Suprapubic skin (tissue), 4 donors: ENCODE measurements around the gene ZNF157. TPM values are rescaled to one million over a fixed set of nuclear protein-coding genes. Genes with fewer than 3 reads are reported as not detected.

ENCODE experiments used
- DNase-seq, 2 donors: peaks; one replicate each; pipeline ENCODE4 v3.0.0-alpha.2; 2019; ENCODE audit warnings: low spot score in 2 of 2
- H3K27ac ChIP-seq: fragments of 200-600 bp; sonication (generic); one replicate; pipeline ENCODE4 v1.5.1; 2019
- H3K27me3 ChIP-seq: fragments of 200-600 bp; sonication (generic); one replicate; pipeline ENCODE4 v1.5.1; 2019
- H3K36me3 ChIP-seq: fragments of 200-600 bp; sonication (generic); one replicate; pipeline ENCODE4 v1.5.1; 2019
- H3K4me1 ChIP-seq: fragments of 200-600 bp; sonication (generic); one replicate; pipeline ENCODE4 v1.5.1; 2019
- H3K4me3 ChIP-seq: fragments of 200-600 bp; sonication (generic); one replicate; pipeline ENCODE4 v1.5.1; 2019; ENCODE audit warnings: mild to moderate bottlenecking
- H3K9me3 ChIP-seq: fragments of 200-600 bp; sonication (generic); one replicate; pipeline ENCODE4 v1.5.1; 2019
- CTCF ChIP-seq, 2 donors: fragments of 200-600 bp in 1 of 2; fragments of 450-650 bp in 1 of 2; sonication (generic) in 1 of 2; IDR thresholded peaks; one replicate each; pipeline ENCODE4 v1.5.1; 2016 to 2019; ENCODE audit warnings: antibody characterized with exemption in 2 of 2, mild to moderate bottlenecking in 1 of 2, moderate library complexity in 1 of 2
- EP300 ChIP-seq: sonication (generic); formaldehyde crosslinking; IDR thresholded peaks from one replicate; pipeline ENCODE4 v1.6.1; 2017; ENCODE audit warnings: antibody characterized with exemption
- POLR2A ChIP-seq, 2 donors: fragments of 450-650 bp; IDR thresholded peaks; one replicate each; pipeline ENCODE4 v1.6.1; 2017; ENCODE audit warnings: antibody characterized with exemption in 2 of 2, mild to moderate bottlenecking in 2 of 2, moderate library complexity in 2 of 2
- POLR2AphosphoS5 ChIP-seq, 3 donors: sonication (generic); formaldehyde crosslinking; IDR thresholded peaks; one replicate each; pipeline ENCODE4 v1.6.1; 2017; ENCODE audit warnings: antibody characterized with exemption in 3 of 3
- WGBS: methylation state at CpG from one replicate; pipeline ENCODE4 v1.1.5; 2018; 5-methylcytosine and 5-hydroxymethylcytosine counted together
- total RNA-seq, 4 donors: library from RNA; depleted of rRNA; stranded (reverse); fragments of >200 nt; gene quantifications; one replicate each; pipeline ENCODE4 v1.1.0, GENCODE V29; 2016

ZNF157 gene
- total RNA-seq, 4 donors from 2014 or later = 0.18 to 0.40 TPM; not detected in 2

- no peak for TF ChIP-seq EP300
- TF ChIP-seq POLR2A (IDR thresholded peaks at IDR 0.05) = no peak
- Histone ChIP-seq H3K27ac (no peak overlapping the region), H3K36me3 (no peaks in the 10 kb centered on the region), H3K9me3 (no peaks in the 10 kb centered on the region), H3K27me3 (no peaks in the 10 kb centered on the region), H3K4me1 (no peaks in the 10 kb centered on the region), H3K4me3 (no peak overlapping the region)
- DNase-seq = no peak
- WGBS = 47% methylated on average over 5 of the region's 5 CpGs
Measured at GRCh38 chrX:47420962-47421361, 50.6 kb downstream of the ZNF157 start.

- WGBS = 72% methylated on average over 2 of the region's 2 CpGs
- H3K27ac ChIP-seq = no peak overlapping the region
- TF ChIP-seq POLR2A (IDR thresholded peaks at IDR 0.05) (no peak), POLR2AphosphoS5 (IDR thresholded peaks at IDR 0.05) (no peak), EP300 (no peak), CTCF (IDR thresholded peaks at IDR 0.05) (no peak)
Measured at GRCh38 chrX:47422444-47422843, 52.1 kb downstream of the ZNF157 start.

GRCh38 chrX:47430925-47431324 is 60.5 kb downstream of the ZNF157 start:
- Histone ChIP-seq H3K4me1 (no peaks in the 10 kb centered on the region), H3K4me3 (no peak overlapping the region), H3K27me3 (no peaks in the 10 kb centered on the region), H3K36me3 (no peaks in the 10 kb centered on the region), H3K27ac (no peak overlapping the region), H3K9me3 (no peaks in the 10 kb centered on the region)
- TF ChIP-seq CTCF (IDR thresholded peaks at IDR 0.05) (no peak), EP300 (no peak), POLR2AphosphoS5 (IDR thresholded peaks at IDR 0.05) (no peak), POLR2A (IDR thresholded peaks at IDR 0.05) (no peak)
- no peak for DNase-seq
- 84% methylated on average over 5 of the region's 5 CpGs for WGBS

More at GRCh38 chrX:47422444-47422843, 52.1 kb downstream of the ZNF157 start:
- no peaks in the 10 kb centered on the region for H3K9me3 ChIP-seq
- DNase-seq = no peak
- H3K27me3 ChIP-seq = no peaks in the 10 kb centered on the region
- no peaks in the 10 kb centered on the region for H3K4me1 ChIP-seq
- no peaks in the 10 kb centered on the region for H3K36me3 ChIP-seq
- H3K4me3 ChIP-seq = no peak overlapping the region

GRCh38 chrX:47446431-47446830 is 76.1 kb downstream of the ZNF157 start:
- H3K9me3 ChIP-seq = no peaks in the 10 kb centered on the region
- H3K36me3 ChIP-seq = peaks cover 14% of the 10 kb centered on the region
- no peak overlapping the region for H3K27ac ChIP-seq
- no peak for TF ChIP-seq POLR2AphosphoS5 (IDR thresholded peaks at IDR 0.05)
- TF ChIP-seq POLR2A (IDR thresholded peaks at IDR 0.05) = no peak
- TF ChIP-seq CTCF (IDR thresholded peaks at IDR 0.05) = no peak
- TF ChIP-seq EP300 = no peak
- H3K4me3 ChIP-seq = no peak overlapping the region
- DNase-seq = no peak
- 94% methylated on average over 2 of the region's 2 CpGs for WGBS
- no peaks in the 10 kb centered on the region for H3K4me1 ChIP-seq
- no peaks in the 10 kb centered on the region for H3K27me3 ChIP-seq

- Histone ChIP-seq H3K27me3 (no peaks in the 10 kb centered on the region), H3K9me3 (no peaks in the 10 kb centered on the region), H3K36me3 (peaks cover 19% of the 10 kb centered on the region), H3K4me1 (no peaks in the 10 kb centered on the region), H3K27ac (no peak overlapping the region), H3K4me3 (no peak overlapping the region)
- TF ChIP-seq CTCF (IDR thresholded peaks at IDR 0.05) (no peak), POLR2A (IDR thresholded peaks at IDR 0.05) (no peak), EP300 (no peak), POLR2AphosphoS5 (IDR thresholded peaks at IDR 0.05) (no peak)
- DNase-seq = no peak
- 81% methylated on average over 2 of the region's 2 CpGs for WGBS
Measured at GRCh38 chrX:47446971-47447370, 76.6 kb downstream of the ZNF157 start.

GRCh38 chrX:47447607-47448006 is 77.2 kb downstream of the ZNF157 start:
- no peaks in the 10 kb centered on the region for H3K27me3 ChIP-seq
- no peak for DNase-seq
- 89% methylated on average over 11 of the region's 11 CpGs for WGBS
- H3K36me3 ChIP-seq = peaks cover 24% of the 10 kb centered on the region
- H3K4me3 ChIP-seq = no peak overlapping the region
- TF ChIP-seq POLR2A (IDR thresholded peaks at IDR 0.05) (no peak), CTCF (IDR thresholded peaks at IDR 0.05) (no peak), EP300 (no peak), POLR2AphosphoS5 (IDR thresholded peaks at IDR 0.05) (no peak)
- no peaks in the 10 kb centered on the region for H3K9me3 ChIP-seq
- H3K27ac ChIP-seq = no peak overlapping the region
- no peaks in the 10 kb centered on the region for H3K4me1 ChIP-seq
